Measurements from ENCODE around the gene ENOPH1. TPM values are rescaled to one million over a fixed set of nuclear protein-coding genes. Genes with fewer than 3 reads are reported as not detected.

ENOPH1 gene
- total and polyA plus RNA-seq, 2 of the 4 experiments (the other 2 are of a cell fraction), result 18.0 to 36.0 TPM

GRCh38 chr4:82463221-82463620 lies 32.8 kb downstream of the ENOPH1 start:
- intact Hi-C loops (cut with micrococcal nuclease), result loop anchor here (2.0 to 10.0 kb wide), 5 partner anchors 340 to 992 kb away; partner anchors contain the start of genes HELQ and MRPS18C
- no peak for ATAC-seq (ENCODE audit: low read depth)

More at GRCh38 chr4:82463221-82463620, 32.8 kb downstream of the ENOPH1 start:
- H3K9me3 ChIP-seq (ENCODE audit: control insufficient read depth, insufficient read depth, low read length), result peaks cover 2% of the 10 kb centered on the region; the same call in 1 of the 2 replicates
- H3K18ac ChIP-seq (ENCODE audit: low read depth, low read length), result no peak overlapping the region
- H3K4me3 ChIP-seq (ENCODE audit: insufficient read depth, low read depth, low read length), result no peak overlapping the region
- no peak overlapping the region for H3K14ac ChIP-seq (replicated peaks; ENCODE audit: low read depth, low read length)
- H4K91ac ChIP-seq (ENCODE audit: insufficient read depth, low read depth, low read length), result no peak overlapping the region
- ChIA-PET CTCF (interaction anchor here (1.0 kb wide), 1 partner anchor 9 kb away, joined by 3 read pairs; no protein-coding TSS in a partner anchor), POLR2A (ENCODE audit: unreplicated experiment) (no interaction called here)
- H2BK5ac ChIP-seq (ENCODE audit: low read depth, low read length, poor library complexity, severe bottlenecking), result no peak overlapping the region
- H3K4me1 ChIP-seq (ENCODE audit: control insufficient read depth, insufficient read depth, low read length), result no peaks in the 10 kb centered on the region
- no peaks in the 10 kb centered on the region for H4K20me1 ChIP-seq (ENCODE audit: insufficient read depth, low read length)
- no peak overlapping the region for H3K56ac ChIP-seq (ENCODE audit: extremely low read depth, insufficient read depth, low read length)
- H3K4me2 ChIP-seq (ENCODE audit: low read depth, low read length), result no peak overlapping the region
- no peaks in the 10 kb centered on the region; the same call in 1 of the 2 replicates for H3K9me1 ChIP-seq (ENCODE audit: insufficient read depth, low read length)
- BruUV-seq (replicated peaks), result no TSS peak
- H3K9ac ChIP-seq (ENCODE audit: low read depth, low read length), result no peak overlapping the region
- no peak for DNase-seq
- peaks cover 3% of the 10 kb centered on the region in 2 experiments; a peak in 1 of 4 replicates for H3K79me1 ChIP-seq (ENCODE audit: low read depth in 1 of 2, low read length in 2 of 2)
- H2BK20ac ChIP-seq (ENCODE audit: low read depth, low read length), result no peak overlapping the region
- dilution Hi-C loops (cut with HindIII; ENCODE audit: low sequenced_read_pairs, unreplicated experiment), result no loop called here
- peaks cover 8% of the 10 kb centered on the region for H3K36me3 ChIP-seq (ENCODE audit: control insufficient read depth, insufficient read depth, low read length)
- no peak overlapping the region for H2AFZ ChIP-seq (replicated peaks; ENCODE audit: low read length, poor library complexity)
- 100% methylated on average over 1 of the region's 1 CpG; no CpG with 5 or more reads in 1 of the 2 experiments for WGBS, 2 experiments (ENCODE audit: extremely low coverage in 2 of 2, insufficient read length in 1 of 2)
- H4K8ac ChIP-seq (ENCODE audit: low read depth in 2 of 2, low read length in 2 of 2), result no peak overlapping the region
- no peak overlapping the region for H3K23ac ChIP-seq (ENCODE audit: low read depth, low read length)
- H3K27ac ChIP-seq (ENCODE audit: insufficient read depth, low read length), result no peak overlapping the region
- H2BK120ac ChIP-seq (ENCODE audit: low read depth, low read length), result no peak overlapping the region
- in situ Hi-C loops (cut with MboI; ENCODE audit: low sequenced_read_pairs), result loop anchor here (5.0 to 10.0 kb wide), 2 partner anchors 274 to 362 kb away; no protein-coding TSS in a partner anchor
- H2AK5ac ChIP-seq (ENCODE audit: low read depth, low read length), result no peak overlapping the region
- no peak overlapping the region for H2BK15ac ChIP-seq (ENCODE audit: low read depth, low read length)
- no peaks in the 10 kb centered on the region for H3K27me3 ChIP-seq (ENCODE audit: control insufficient read depth, insufficient read depth, low read length)
- TF ChIP-seq FOS (IDR thresholded peaks at IDR 0.05; ENCODE audit: low read depth, low read length) (no peak), SMC3 (IDR thresholded peaks at IDR 0.05; ENCODE audit: low read depth, low read length) (no peak), NFE2L2 (IDR thresholded peaks at IDR 0.05; ENCODE audit: low read depth, low read length) (no peak), MAFK (IDR thresholded peaks at IDR 0.05; ENCODE audit: low read depth, low read length) (no peak), RCOR1 (IDR thresholded peaks at IDR 0.05; ENCODE audit: insufficient replicate concordance, low read length) (no peak), CEBPB (IDR thresholded peaks at IDR 0.05; ENCODE audit: low read depth, low read length) (no peak), MXI1 (IDR thresholded peaks at IDR 0.05; ENCODE audit: borderline replicate concordance, low read depth, low read length) (no peak), BHLHE40 (IDR thresholded peaks at IDR 0.05; ENCODE audit: low read depth, low read length) (no peak), MAZ (IDR thresholded peaks at IDR 0.05; ENCODE audit: borderline replicate concordance, low read depth, low read length) (no peak), POLR2A (IDR thresholded peaks at IDR 0.05; ENCODE audit: low read depth, low read length) (no peak), RFX5 (IDR thresholded peaks at IDR 0.05; ENCODE audit: low read depth, low read length) (no peak), CHD1 (IDR thresholded peaks at IDR 0.05; ENCODE audit: low read depth, low read length) (no peak), RAD21 (IDR thresholded peaks at IDR 0.05; ENCODE audit: low read length) (no peak)
- TF ChIP-seq, protein P1, sequence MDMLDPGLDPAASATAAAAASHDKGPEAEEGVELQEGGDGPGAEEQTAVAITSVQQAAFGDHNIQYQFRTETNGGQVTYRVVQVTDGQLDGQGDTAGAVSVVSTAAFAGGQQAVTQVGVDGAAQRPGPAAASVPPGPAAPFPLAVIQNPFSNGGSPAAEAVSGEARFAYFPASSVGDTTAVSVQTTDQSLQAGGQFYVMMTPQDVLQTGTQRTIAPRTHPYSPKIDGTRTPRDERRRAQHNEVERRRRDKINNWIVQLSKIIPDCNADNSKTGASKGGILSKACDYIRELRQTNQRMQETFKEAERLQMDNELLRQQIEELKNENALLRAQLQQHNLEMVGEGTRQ (IDR thresholded peaks at IDR 0.05; ENCODE audit: low read depth, low read length), result no peak
- TF ChIP-seq, protein P2, sequence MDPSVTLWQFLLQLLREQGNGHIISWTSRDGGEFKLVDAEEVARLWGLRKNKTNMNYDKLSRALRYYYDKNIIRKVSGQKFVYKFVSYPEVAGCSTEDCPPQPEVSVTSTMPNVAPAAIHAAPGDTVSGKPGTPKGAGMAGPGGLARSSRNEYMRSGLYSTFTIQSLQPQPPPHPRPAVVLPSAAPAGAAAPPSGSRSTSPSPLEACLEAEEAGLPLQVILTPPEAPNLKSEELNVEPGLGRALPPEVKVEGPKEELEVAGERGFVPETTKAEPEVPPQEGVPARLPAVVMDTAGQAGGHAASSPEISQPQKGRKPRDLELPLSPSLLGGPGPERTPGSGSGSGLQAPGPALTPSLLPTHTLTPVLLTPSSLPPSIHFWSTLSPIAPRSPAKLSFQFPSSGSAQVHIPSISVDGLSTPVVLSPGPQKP (IDR thresholded peaks at IDR 0.05; ENCODE audit: borderline replicate concordance, low read depth, low read length), result no peak
- no peak overlapping the region for H4K5ac ChIP-seq (ENCODE audit: low read depth, low read length)
- H2AK9ac ChIP-seq (replicated peaks; ENCODE audit: low read depth, low read length, poor library complexity), result no peak overlapping the region
- no peak overlapping the region for H3K4ac ChIP-seq (ENCODE audit: low read depth, low read length)
